Stomach (tissue), 4 donors: Measurements from ENCODE around the gene KLK10.

Experiments
- EP300 ChIP-seq: sonication (generic); formaldehyde crosslinking; IDR thresholded peaks from one replicate; pipeline ENCODE4 v1.6.1; 2017; ENCODE audit warnings: antibody characterized with exemption
- POLR2A ChIP-seq, 4 donors: fragments of 450-650 bp; IDR thresholded peaks; one replicate each; pipeline ENCODE4 v1.6.1; 2016; ENCODE audit warnings: antibody characterized with exemption in 4 of 4, control low read depth in 2 of 4, mild to moderate bottlenecking in 1 of 4, moderate library complexity in 1 of 4
- TF ChIP-seq, protein P1 (sequence below), 7 experiments: fragments of 450-650 bp in 4 of 7; fragments of 200-600 bp in 3 of 7; sonication (generic) in 3 of 7; IDR thresholded peaks; one replicate each; pipeline ENCODE4 v1.5.1; 2016 to 2019; ENCODE audit warnings: antibody characterized with exemption in 7 of 7, control low read depth in 2 of 7, mild to moderate bottlenecking in 1 of 7

DNA sequence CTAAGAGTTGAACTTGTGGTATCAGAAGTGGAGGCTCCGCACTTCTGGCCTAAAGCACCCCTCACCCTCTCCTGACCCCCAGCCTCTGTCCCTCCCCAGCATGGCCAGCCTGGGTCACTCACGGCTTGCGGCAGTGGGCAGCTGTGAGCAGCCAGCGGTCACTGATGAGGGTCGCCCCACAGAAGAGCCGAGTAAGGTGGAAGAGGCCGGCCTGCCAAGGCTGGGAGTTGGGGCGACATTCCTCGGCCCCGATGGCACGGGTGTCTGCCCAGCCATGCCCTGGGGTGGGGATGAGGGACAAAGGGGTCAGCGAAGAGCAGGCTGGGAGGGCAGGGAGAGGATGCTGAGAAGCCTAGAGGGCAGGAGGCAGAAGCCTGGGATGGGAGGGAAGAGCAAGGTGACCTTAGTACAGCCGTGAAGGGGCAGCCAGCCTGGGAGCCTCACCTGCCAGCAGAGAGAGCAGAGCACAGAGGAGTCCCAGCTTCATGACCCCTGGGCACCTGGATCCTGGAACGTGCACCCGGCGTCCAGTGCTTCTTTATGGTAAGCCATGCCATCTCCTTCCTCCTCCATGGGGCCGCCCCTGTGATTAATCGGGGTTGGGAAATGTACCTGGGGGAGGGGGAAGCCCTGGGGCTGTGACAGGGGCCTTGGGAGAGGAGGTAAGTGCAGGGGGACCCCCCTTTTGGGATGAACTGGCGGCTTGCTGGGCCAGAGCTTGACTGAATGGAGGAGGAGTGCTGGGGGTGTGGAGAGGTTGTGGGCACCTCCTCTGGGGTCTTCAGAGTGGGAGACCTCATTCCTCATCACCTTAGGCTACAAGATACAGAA, 10.2 kb downstream of the KLK10 start:
- TF ChIP-seq, protein P1, sequence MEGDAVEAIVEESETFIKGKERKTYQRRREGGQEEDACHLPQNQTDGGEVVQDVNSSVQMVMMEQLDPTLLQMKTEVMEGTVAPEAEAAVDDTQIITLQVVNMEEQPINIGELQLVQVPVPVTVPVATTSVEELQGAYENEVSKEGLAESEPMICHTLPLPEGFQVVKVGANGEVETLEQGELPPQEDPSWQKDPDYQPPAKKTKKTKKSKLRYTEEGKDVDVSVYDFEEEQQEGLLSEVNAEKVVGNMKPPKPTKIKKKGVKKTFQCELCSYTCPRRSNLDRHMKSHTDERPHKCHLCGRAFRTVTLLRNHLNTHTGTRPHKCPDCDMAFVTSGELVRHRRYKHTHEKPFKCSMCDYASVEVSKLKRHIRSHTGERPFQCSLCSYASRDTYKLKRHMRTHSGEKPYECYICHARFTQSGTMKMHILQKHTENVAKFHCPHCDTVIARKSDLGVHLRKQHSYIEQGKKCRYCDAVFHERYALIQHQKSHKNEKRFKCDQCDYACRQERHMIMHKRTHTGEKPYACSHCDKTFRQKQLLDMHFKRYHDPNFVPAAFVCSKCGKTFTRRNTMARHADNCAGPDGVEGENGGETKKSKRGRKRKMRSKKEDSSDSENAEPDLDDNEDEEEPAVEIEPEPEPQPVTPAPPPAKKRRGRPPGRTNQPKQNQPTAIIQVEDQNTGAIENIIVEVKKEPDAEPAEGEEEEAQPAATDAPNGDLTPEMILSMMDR (IDR thresholded peaks at IDR 0.05), result no peak
- TF ChIP-seq EP300, result no peak
- no peak for TF ChIP-seq POLR2A (IDR thresholded peaks at IDR 0.05)
